Uterus (tissue), 4 donors: ENCODE measurements around the gene TMEM37. TPM values are rescaled to one million over a fixed set of nuclear protein-coding genes. Genes with fewer than 3 reads are reported as not detected.

Experiments used
- DNase-seq, 2 donors: peaks; one replicate each; pipeline ENCODE4 v3.0.0-alpha.2; 2019 to 2020
- H3K27ac ChIP-seq, 2 donors: fragments of 200-600 bp; sonication (generic); 1 replicate in 1 of 2; 2 replicates in 1 of 2; pipeline ENCODE4 v1.5.1; 2016 to 2018
- H3K27me3 ChIP-seq, 2 donors: fragments of 200-600 bp; sonication (generic); one replicate each; pipeline ENCODE4 v1.5.1; 2018 to 2019; ENCODE audit warnings: control low read depth in 1 of 2
- H3K36me3 ChIP-seq, 2 donors: fragments of 200-600 bp; sonication (generic); one replicate each; pipeline ENCODE4 v1.5.1; 2019; ENCODE audit warnings: control low read depth in 1 of 2
- H3K4me1 ChIP-seq, 2 donors: fragments of 200-600 bp; sonication (generic); one replicate each; pipeline ENCODE4 v1.5.1; 2018 to 2019; ENCODE audit warnings: control low read depth in 1 of 2
- H3K4me3 ChIP-seq, 2 donors: fragments of 200-600 bp; sonication (generic); 1 replicate in 1 of 2; 2 replicates in 1 of 2; pipeline ENCODE4 v1.5.1; 2018 to 2019; ENCODE audit warnings: mild to moderate bottlenecking in 1 of 2
- H3K9me3 ChIP-seq, 2 donors: fragments of 200-600 bp; sonication (generic); one replicate each; pipeline ENCODE4 v1.5.1; 2019; ENCODE audit warnings: control low read depth in 1 of 2
- CTCF ChIP-seq, 4 experiments: fragments of 200-600 bp in 2 of 4; fragments of 450-650 bp in 2 of 4; sonication (generic) in 2 of 4; IDR thresholded peaks; one replicate each; pipeline ENCODE4 v1.5.1; 2016 to 2019; ENCODE audit warnings: antibody characterized with exemption in 4 of 4, mild to moderate bottlenecking in 2 of 4, moderate library complexity in 1 of 4
- POLR2A ChIP-seq, 2 donors: fragments of 450-650 bp; IDR thresholded peaks; one replicate each; pipeline ENCODE4 v1.6.1; 2016; ENCODE audit warnings: antibody characterized with exemption in 2 of 2, mild to moderate bottlenecking in 1 of 2, moderate library complexity in 1 of 2
- intact Hi-C: fragments of 100-400 bp; cut with DNase I; formaldehyde crosslinking; loops from one replicate; pipeline ENCODE4 v1.15.1; 2023; ENCODE audit warnings: low total_unique reads
- total RNA-seq, 4 donors: library from RNA; depleted of rRNA in 3 of 4; stranded (reverse); fragments of >200 nt in 3 of 4; gene quantifications; one replicate each; pipeline versions ENCODE4 v1.1.0 to v1.2.4, GENCODE V29; 2014 to 2023
- donor health status: DM: yes; HTN: yes; CAD: no.

Gene TMEM37
- total RNA-seq, 4 donors from 2014 or later, result 1.2 to 5.4 (median 3.7) TPM; not detected in 1

DNA sequence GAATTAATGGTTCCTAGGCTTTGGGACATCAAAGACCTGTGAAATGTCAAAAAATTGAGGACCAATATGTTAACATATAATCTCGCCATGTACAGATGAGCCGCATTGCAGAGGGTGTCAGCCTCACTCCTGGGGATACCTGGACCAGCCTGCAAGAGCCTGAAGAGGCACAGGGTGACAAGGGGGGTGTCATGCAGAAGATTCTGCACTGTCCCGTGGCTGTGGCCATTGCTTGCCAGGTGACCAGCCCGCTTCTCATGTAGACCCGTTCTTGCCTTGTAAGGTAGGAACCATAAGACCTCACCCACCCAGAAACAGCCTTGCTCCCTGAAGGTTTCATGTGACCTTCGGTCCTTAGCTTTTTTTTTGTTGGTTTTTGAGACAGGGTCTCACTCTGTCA is 37.5 kb downstream of the TMEM37 start:
- H3K36me3 ChIP-seq, result no peaks in the 10 kb centered on the region
- H3K9me3 ChIP-seq, result no peaks in the 10 kb centered on the region
- no peaks in the 10 kb centered on the region for H3K4me1 ChIP-seq
- H3K27me3 ChIP-seq, result no peaks in the 10 kb centered on the region
- no peak overlapping the region for H3K27ac ChIP-seq
- TF ChIP-seq POLR2A (IDR thresholded peaks at IDR 0.05) (no peak), CTCF (IDR thresholded peaks at IDR 0.05) (no peak)
- H3K4me3 ChIP-seq, result no peak overlapping the region
- DNase-seq, result no peak
- intact Hi-C loops, result no loop called here

GRCh38 chr2:119469661-119470297 is 38.1 kb downstream of the TMEM37 start:
- no peaks in the 10 kb centered on the region for H3K36me3 ChIP-seq
- H3K27me3 ChIP-seq, result no peaks in the 10 kb centered on the region
- H3K27ac ChIP-seq, result no peak overlapping the region
- H3K9me3 ChIP-seq, result no peaks in the 10 kb centered on the region
- H3K4me1 ChIP-seq, result no peaks in the 10 kb centered on the region
- intact Hi-C loops, result no loop called here
- TF ChIP-seq POLR2A (IDR thresholded peaks at IDR 0.05) (no peak), CTCF (IDR thresholded peaks at IDR 0.05) (no peak)
- DNase-seq, result no peak
- no peak overlapping the region for H3K4me3 ChIP-seq

GRCh38 chr2:119472749-119473148 is 41.1 kb downstream of the TMEM37 start:
- no peak for DNase-seq
- Histone ChIP-seq H3K4me3 (no peak overlapping the region), H3K27ac (no peak overlapping the region), H3K4me1 (no peaks in the 10 kb centered on the region), H3K27me3 (no peaks in the 10 kb centered on the region), H3K9me3 (no peaks in the 10 kb centered on the region), H3K36me3 (no peaks in the 10 kb centered on the region)
- TF ChIP-seq CTCF (IDR thresholded peaks at IDR 0.05) (no peak), POLR2A (IDR thresholded peaks at IDR 0.05) (no peak)
- intact Hi-C loops, result no loop called here

DNA sequence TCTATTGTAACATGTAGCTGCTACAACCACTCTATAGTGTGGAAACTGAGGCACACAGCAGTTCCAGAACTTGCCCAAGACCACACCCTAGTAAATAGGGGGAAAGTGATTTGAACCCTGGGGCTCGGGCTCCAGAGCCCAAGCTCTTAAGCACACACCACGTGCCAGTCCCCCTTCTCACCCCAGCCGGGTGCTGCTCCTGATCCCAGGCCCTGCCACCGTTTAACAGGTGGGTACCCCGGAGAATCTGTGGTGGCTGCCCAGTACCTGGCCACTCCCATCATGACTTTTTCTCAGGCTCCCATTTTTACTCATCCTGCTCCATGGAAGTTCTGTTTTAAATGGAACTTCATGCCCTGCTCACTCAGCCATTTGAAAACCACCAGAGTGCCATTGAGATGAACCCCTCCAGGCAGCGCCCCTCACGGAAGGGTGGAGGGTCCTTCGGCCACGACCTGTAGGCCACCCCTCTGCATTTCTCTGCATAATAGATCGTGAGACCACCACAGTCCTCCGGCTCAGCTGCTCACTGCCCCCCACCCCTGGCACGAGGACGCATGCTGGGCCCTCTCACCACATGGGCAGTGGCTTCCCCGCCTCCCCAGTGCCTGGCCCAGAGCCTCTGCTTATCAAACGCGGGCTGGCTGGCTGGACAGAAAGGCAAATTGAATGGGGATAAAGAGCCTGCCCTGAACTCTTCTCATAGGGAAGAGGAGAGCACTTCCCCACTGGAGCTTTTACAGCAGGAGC is 42.1 kb downstream of the TMEM37 start:
- no peak overlapping the region for H3K4me3 ChIP-seq
- H3K27ac ChIP-seq, result no peak overlapping the region
- no peak for DNase-seq
- no peaks in the 10 kb centered on the region for H3K9me3 ChIP-seq
- H3K27me3 ChIP-seq, result no peaks in the 10 kb centered on the region
- TF ChIP-seq POLR2A (IDR thresholded peaks at IDR 0.05) (no peak), CTCF (IDR thresholded peaks at IDR 0.05) (no peak)
- H3K4me1 ChIP-seq, result no peaks in the 10 kb centered on the region
- intact Hi-C loops, result no loop called here
- H3K36me3 ChIP-seq, result no peaks in the 10 kb centered on the region
